Measurements from ENCODE around the gene SLC2A11. TPM values are rescaled to one million over a fixed set of nuclear protein-coding genes. Genes with fewer than 3 reads are reported as not detected.

The SLC2A11 gene, protein sequence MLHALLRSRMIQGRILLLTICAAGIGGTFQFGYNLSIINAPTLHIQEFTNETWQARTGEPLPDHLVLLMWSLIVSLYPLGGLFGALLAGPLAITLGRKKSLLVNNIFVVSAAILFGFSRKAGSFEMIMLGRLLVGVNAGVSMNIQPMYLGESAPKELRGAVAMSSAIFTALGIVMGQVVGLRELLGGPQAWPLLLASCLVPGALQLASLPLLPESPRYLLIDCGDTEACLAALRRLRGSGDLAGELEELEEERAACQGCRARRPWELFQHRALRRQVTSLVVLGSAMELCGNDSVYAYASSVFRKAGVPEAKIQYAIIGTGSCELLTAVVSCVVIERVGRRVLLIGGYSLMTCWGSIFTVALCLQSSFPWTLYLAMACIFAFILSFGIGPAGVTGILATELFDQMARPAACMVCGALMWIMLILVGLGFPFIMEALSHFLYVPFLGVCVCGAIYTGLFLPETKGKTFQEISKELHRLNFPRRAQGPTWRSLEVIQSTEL
- total RNA-seq = 10 to 100 TPM; 22.7 to 23.6 TPM
- polyA plus RNA-seq = 1 to 10 TPM; 3.6 to 8.5 (median 6.3) TPM
- total RNA-seq = 2.8 to 22.4 (median 11.3) reads per million in 6 experiments

DNA sequence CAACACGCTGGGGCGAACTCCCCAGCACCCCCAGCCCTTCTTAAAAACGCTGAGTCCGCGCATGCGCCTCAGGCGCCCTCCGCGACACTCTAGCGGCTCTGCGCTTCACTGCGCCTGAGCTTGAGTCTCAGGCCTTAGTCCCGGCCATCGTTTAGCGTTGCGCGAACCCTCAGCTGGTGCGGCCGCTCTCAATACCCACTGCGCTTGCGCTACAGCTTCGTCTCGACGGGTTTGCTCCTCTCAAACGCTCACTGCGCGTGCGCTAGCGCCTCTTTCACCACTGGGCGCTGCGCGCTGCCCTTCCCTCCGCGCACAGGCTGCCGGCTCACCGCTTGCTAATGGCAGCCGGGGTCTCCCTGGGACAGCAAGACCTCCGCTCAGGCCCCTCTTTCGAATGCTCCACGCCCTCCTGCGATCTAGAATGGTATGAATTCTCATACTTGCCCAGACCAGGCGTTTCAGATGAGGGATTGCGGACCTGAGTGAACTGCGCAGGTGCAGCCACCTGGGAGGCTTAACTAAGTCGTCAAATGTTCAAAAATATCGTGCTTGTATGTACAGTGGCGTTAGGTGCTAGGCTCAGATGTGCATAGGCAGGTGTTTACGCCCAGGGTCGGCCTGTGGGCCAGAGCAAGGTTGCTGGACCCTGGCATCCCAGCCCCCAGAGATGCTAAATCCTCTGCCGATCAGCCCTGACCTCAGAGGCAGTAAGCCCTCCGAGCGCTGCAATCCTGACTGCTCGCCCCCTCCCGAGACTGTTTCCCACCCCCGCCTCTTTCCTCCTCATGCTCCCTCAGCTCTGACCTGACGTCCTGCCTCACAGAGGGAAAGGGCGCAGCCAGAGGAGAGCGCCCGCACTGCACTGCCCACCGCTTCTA lies at the start of gene SLC2A11:
SLC2A11 (plus strand) TSS at position 270 of the 878 bp plus-strand sequence; CDS start at position 395, 125 bp downstream.
- POLR2A ChIA-PET = interaction anchor here (0.6 to 3.0 kb wide), 20 partner anchors 8 to 323 kb away, joined by 3 to 52 read pairs (median 4); partner anchors contain the start of genes C22orf15, DERL3, MIF and MMP11
- ATAC-seq = peak; percentile 93 to 94
- no peaks in the 10 kb centered on the region for H3K9me3 Mint-ChIP-seq
- H3K27ac Mint-ChIP-seq = peak within 1 kb of the TSS; percentile 81 to 96 (median 90)
- H3K4me3 Mint-ChIP-seq = peak within 1 kb of the TSS; percentile 93 to 98 (median 96)
- H3K4me1 Mint-ChIP-seq = peaks cover 13 to 22% (median 20%) of the 10 kb centered on the region in 4 donors
- peaks cover 0 to 6% (median 2%) of the 10 kb centered on the region in 3 donors for H3K36me3 Mint-ChIP-seq
- no peaks in the 10 kb centered on the region for H3K27me3 Mint-ChIP-seq
- peak; percentile 85 to 97 (median 90) for DNase-seq

DNA sequence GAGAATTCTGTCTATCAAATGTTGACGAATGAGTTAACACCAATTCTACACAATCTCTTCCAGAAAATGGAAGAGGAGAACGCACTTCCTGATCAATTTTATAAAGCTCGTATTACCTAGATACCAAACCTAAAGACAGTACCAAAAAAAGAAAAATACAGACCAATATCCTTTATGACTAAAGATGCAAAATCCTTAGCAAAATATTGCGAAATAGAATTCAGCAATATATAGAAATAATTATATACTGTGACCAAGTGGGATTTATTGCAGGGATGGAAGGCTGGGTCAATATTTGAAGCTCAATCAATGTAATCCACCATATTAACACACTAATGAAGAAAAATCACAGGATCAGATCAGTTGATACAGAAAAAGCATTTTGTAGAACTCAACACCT lies 45.3 kb upstream of the SLC2A11 start:
- no peak overlapping the region for H3K4me3 Mint-ChIP-seq
- peaks cover 0 to 11% (median 6%) of the 10 kb centered on the region in 4 donors for H3K4me1 Mint-ChIP-seq
- H3K9me3 Mint-ChIP-seq = no peaks in the 10 kb centered on the region
- no peaks in the 10 kb centered on the region for H3K27me3 Mint-ChIP-seq
- ATAC-seq = no peak
- peaks cover 0 to 81% (median 8%) of the 10 kb centered on the region in 3 donors for H3K36me3 Mint-ChIP-seq
- POLR2A ChIA-PET = no interaction called here
- no peak for DNase-seq
- peak overlapping the region in 2 of 10 donors; percentile 41 to 42 for H3K27ac Mint-ChIP-seq

DNA sequence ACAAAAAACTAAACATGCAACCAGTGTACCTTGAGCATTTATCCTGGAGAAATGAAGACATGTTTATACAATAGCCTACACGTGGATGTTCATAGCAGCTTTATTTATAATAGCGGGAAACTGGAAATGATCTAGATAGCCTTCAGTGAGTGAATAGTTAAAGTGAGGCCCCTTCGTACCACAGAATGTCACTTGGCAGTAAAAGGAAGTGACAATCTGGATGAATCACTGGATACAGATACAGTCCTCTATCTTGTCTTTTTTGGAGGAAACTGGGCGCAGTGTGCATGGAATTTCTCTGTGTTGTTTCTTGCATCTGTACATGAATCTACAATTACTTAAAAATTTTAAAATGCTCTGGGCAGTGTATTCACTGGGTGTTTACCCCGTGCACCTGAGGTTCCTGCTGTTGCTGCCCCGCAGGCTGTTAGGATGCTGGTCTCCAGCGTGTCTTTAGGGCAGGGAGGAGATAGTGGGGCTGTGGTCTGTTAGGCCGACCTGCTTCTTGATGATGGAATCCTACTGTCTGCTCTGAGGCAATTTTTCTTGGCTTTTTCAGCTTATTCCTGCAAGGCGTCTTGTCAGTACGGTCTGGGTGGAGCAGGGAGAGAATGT lies 42.0 kb upstream of the SLC2A11 start:
- POLR2A ChIA-PET = no interaction called here
- ATAC-seq (no peak), DNase-seq (no peak)
- Mint-ChIP-seq H3K4me3 (no peak overlapping the region), H3K4me1 (peaks cover 0 to 31% (median 7%) of the 10 kb centered on the region in 4 donors), H3K9me3 (no peaks in the 10 kb centered on the region), H3K36me3 (peaks cover 0 to 86% (median 14%) of the 10 kb centered on the region in 3 donors), H3K27ac (peak overlapping the region in 1 of 10 donors; percentile 25), H3K27me3 (no peaks in the 10 kb centered on the region)

DNA sequence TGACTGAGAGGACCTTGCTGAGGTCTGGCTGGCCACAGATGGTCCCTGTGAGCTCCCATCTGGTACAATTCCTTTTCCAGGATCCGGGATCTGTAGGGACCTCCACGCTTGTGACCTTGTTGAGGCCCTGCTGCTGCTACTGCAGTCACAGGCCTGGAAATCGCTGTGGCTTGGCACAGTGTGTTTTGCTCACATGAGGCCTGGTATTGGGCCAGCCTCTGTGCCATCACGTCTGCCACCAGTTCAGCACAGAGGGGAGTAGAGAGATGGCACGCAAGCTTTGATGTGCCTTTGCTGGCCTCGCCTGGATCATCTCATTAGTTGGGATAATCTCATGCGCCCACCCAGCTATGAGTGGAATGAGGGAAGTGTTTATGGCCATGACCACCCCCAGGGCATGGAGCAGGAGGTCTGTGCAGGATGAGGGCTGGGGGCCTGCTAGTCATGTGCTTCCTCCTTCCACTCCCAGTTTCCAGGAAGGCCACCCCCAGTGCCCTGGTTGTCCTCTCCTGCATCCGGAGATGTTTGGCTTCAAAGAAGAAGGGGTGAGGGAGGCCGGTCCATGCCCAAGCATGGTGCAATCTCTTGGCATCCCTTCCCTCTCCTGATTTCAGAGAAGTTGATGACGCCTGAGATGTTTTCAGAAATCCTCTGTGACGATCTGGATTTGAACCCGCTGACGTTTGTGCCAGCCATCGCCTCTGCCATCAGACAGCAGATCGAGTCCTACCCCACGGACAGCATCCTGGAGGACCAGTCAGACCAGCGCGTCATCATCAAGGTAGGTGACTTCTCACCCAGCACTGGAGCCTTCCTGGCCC lies 41.3 kb upstream of the SLC2A11 start:
- no peak for DNase-seq
- POLR2A ChIA-PET = no interaction called here
- Mint-ChIP-seq H3K4me3 (no peak overlapping the region), H3K27ac (peak overlapping the region in 1 of 10 donors; percentile 27), H3K36me3 (peaks cover 0 to 86% (median 14%) of the 10 kb centered on the region in 3 donors), H3K9me3 (no peaks in the 10 kb centered on the region), H3K27me3 (no peaks in the 10 kb centered on the region), H3K4me1 (peaks cover 0 to 34% (median 6%) of the 10 kb centered on the region in 4 donors)
- no peak for ATAC-seq

DNA sequence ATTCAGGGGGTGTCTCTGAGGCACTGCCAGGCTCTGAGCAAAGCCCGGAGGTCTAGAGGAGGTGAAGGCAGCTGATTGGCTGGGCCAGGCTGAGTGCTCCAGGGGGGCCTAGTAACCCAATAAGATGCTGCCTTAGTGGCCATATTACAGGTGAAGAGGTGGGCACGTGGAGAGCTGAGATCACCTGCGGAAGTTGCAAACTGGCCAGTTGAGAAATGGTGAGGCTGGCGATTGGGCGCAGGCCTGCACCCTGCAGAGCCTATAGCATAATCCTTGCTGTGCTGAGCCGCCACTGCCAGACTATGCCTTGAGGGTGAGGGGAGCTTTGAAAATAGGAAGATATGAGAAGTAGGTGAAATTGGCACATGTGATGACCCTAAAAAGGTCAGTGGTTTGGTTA lies 40.5 kb upstream of the SLC2A11 start:
- Mint-ChIP-seq H3K4me1 (peaks cover 0 to 30% (median 6%) of the 10 kb centered on the region in 4 donors), H3K9me3 (no peaks in the 10 kb centered on the region), H3K27me3 (no peaks in the 10 kb centered on the region)

DNA sequence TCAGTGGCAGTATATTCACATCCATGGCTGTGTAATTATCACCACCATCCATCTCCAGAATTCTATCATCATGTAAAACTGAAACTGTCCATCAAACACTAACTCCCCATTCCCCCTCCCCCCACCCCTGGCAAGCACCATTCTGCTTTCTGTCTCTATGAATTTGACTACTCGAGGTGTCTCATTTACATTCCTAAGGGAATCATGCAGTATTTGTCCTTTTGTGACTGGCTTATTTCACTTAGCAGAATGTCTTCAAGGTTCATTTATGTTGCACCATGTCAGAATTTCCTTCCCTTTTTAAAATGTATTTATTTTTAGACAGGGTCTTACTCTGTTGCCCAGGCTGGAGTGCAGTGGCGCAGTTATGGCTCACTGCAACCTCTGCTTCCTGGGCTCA lies 39.1 kb upstream of the SLC2A11 start:
- ATAC-seq (no peak), DNase-seq (no peak)
- peaks cover 0 to 89% (median 19%) of the 10 kb centered on the region in 3 donors for H3K36me3 Mint-ChIP-seq
- H3K27me3 Mint-ChIP-seq = no peaks in the 10 kb centered on the region
- POLR2A ChIA-PET = no interaction called here
- H3K9me3 Mint-ChIP-seq = no peaks in the 10 kb centered on the region
- peak overlapping the region in 1 of 10 donors; percentile 16 for H3K27ac Mint-ChIP-seq
- H3K4me1 Mint-ChIP-seq = peaks cover under 1 to 36% (median 6%) of the 10 kb centered on the region in 4 donors
- H3K4me3 Mint-ChIP-seq = no peak overlapping the region

More for the DNA sequence above, 40.5 kb upstream of the SLC2A11 start:
- Mint-ChIP-seq H3K27ac (no peak overlapping the region), H3K4me3 (no peak overlapping the region), H3K36me3 (peaks cover 0 to 86% (median 14%) of the 10 kb centered on the region in 3 donors)
- POLR2A ChIA-PET = no interaction called here
- ATAC-seq (no peak), DNase-seq (no peak)

DNA sequence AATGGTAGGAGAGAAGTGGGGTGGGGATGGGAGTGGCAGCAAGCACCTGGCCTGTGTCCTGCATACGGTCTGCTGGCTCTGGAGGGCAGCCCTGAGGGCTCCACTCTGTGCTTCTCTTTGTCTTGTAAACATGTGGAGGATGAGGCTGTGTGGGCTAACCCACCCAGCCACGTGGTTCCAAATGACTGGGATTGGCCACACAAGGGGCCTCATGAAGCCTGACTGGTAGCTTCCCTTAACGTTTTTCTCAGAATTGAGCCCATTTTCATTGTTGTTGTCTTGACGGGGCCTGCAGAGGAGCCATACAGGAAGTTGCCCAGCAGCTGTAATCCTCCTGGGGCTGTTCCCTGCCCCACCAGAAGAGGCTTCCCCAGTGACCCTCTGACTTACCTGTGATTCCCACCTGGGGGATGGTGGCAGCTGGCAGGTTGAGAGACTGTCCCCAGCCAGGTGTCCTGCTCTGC lies 36.9 kb upstream of the SLC2A11 start:
- POLR2A ChIA-PET = no interaction called here
- ATAC-seq = no peak
- Mint-ChIP-seq H3K9me3 (no peaks in the 10 kb centered on the region), H3K4me3 (peak overlapping the region in 1 of 10 donors; percentile 57), H3K27ac (peak overlapping the region in 6 of 10 donors; percentile 15 to 61 (median 35)), H3K27me3 (no peaks in the 10 kb centered on the region), H3K36me3 (peaks cover 0 to 94% (median 21%) of the 10 kb centered on the region in 3 donors), H3K4me1 (peaks cover 5 to 36% (median 7%) of the 10 kb centered on the region in 4 donors)
- DNase-seq = no peak

DNA sequence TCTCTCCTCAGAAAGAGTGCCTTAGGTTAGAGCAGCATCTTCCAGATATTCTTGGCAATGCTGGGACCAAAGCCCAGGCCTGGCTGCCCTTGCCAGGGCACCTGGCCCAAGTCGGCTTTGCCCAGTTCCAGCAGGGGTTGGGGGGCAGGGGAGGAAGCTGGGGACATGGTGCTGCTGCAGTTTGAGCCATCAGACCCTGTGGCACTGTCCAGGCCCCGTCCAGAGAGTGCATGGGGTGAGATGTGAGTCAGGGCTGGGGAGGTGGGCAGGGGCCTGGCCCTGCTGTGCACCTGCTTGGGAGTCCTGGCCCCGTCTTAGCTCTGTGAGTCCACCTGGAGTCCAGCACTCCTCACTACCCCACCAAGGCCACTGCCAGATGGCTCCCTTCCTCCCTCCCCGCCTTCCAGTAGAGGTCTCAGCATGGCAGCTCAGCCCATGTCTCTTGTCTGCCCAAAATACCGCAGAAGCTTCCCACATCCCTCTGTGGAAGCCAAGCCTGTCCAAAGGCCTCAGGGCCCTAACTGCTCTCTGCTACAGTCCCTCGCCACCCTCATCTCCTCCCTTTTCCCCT lies 35.5 kb upstream of the SLC2A11 start:
- Mint-ChIP-seq H3K36me3 (peaks cover 0 to 92% (median 18%) of the 10 kb centered on the region in 3 donors), H3K27ac (peak overlapping the region in 2 of 10 donors; percentile 38 to 79), H3K9me3 (no peaks in the 10 kb centered on the region), H3K4me1 (peaks cover under 1 to 35% (median 5%) of the 10 kb centered on the region in 4 donors), H3K27me3 (no peaks in the 10 kb centered on the region), H3K4me3 (no peak overlapping the region)
- ATAC-seq (no peak), DNase-seq (no peak)
- POLR2A ChIA-PET = interaction anchor here (0.7 kb wide), 1 partner anchor 37 kb away, joined by 3 read pairs; no protein-coding TSS in a partner anchor

DNA sequence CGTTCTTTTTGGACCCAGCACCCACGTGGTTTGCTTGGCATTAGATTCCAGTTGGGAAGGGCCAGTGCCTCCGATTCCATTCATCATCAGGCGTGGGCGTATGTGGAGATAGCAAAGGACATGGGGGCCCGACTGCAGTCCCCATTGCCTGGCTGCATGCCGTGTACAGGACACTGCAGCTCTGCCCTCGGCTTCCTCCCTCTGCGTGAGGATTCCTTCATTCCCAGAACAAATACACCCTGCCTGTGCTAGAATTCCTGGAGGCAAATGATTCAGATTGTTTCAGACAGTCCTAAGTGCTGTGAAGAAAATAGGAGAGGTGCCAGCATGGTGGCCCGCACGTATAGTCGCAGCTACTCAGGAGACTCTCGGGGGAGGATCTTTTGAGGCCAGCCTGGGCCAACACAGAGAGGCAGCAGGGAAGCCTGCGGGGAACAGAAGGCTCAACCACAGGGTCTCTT lies 34.3 kb upstream of the SLC2A11 start:
- no peaks in the 10 kb centered on the region for H3K27me3 Mint-ChIP-seq

DNA sequence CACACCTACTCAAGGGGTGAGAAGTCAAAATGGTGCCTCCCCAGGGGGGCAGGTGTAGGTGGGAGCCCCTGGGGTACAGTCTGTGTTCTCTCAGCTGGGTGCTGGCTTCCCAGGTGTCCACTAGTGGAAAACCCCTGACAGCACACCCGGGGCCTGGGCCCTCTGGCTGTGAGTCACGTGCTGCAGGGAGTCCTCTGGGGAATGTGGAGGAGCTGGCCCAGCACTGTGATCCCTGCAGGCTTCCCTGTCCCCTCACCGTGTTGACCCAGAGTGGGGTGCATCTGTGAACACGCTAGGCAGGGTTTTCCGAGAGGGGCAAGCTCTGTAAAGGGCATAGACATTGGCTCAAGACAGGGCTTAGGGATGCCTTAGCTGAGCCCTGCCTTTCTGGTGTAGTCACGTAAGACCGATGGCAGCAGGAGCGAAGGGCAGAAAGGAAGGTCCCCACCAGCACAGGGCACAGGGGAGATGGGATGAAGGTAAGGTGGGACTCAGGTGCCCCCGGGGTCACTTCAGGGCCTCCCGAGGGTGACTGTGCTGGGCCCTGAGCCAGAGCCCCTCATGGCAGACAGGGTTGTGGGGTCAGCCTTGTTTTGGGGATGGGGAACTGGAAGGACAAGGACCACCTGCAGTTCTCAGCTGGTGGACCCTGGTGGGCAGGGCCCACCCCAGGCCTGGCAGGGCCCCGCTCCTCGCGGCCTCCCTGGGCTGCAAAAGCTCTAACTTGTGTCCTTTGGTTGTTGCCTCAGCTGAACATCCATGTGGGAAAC lies 33.0 kb upstream of the SLC2A11 start:
- H3K36me3 Mint-ChIP-seq = peaks cover 0 to 86% (median 12%) of the 10 kb centered on the region in 3 donors
- H3K27ac Mint-ChIP-seq = peak overlapping the region in 1 of 10 donors; percentile 45
- H3K27me3 Mint-ChIP-seq = no peaks in the 10 kb centered on the region
- H3K4me3 Mint-ChIP-seq = no peak overlapping the region
- H3K4me1 Mint-ChIP-seq = peaks cover 3 to 24% (median 10%) of the 10 kb centered on the region in 4 donors
- POLR2A ChIA-PET = no interaction called here
- DNase-seq (no peak), ATAC-seq (no peak)
- no peaks in the 10 kb centered on the region for H3K9me3 Mint-ChIP-seq

More for the DNA sequence above, 34.3 kb upstream of the SLC2A11 start:
- POLR2A ChIA-PET = interaction anchor here (0.6 kb wide), 1 partner anchor 91 kb away, joined by 5 read pairs; no protein-coding TSS in a partner anchor
- no peaks in the 10 kb centered on the region for H3K9me3 Mint-ChIP-seq
- peak overlapping the region in 1 of 10 donors; percentile 79 for H3K27ac Mint-ChIP-seq
- ATAC-seq = no peak
- H3K4me3 Mint-ChIP-seq = no peak overlapping the region
- H3K36me3 Mint-ChIP-seq = peaks cover 0 to 87% (median 16%) of the 10 kb centered on the region in 3 donors
- peaks cover 0 to 33% (median 5%) of the 10 kb centered on the region in 4 donors for H3K4me1 Mint-ChIP-seq
- no peak for DNase-seq
